D721Med (cell line): ENCODE data around the gene ZNF316.
"Not testable (repeated sequence)": the region's sequence is repeated elsewhere in the genome, so short reads cannot be mapped to it uniquely, and the experiment has no call there.

ENCODE experiments used
- DNase-seq: peaks from one replicate; pipeline ENCODE4 v3.0.0; 2011; ENCODE audit warnings: low spot score; ENCODE audit not compliant: insufficient read length
- FAIRE-seq: peaks from 2 replicates; lab custom pipeline; 2011; peaks lifted over from hg19 to GRCh38; lab: Jason Lieb, UNC
- TF ChIP-seq, protein P1 (sequence below): IDR thresholded peaks from 2 replicates; pipeline ENCODE4 v1.5.1; 2012; ENCODE audit warnings: mild to moderate bottlenecking, control low read depth; ENCODE audit not compliant: insufficient read depth; ENCODE audit errors: missing control alignments

The ZNF316 gene

GRCh38 chr7:6634021-6634420 lies 3.1 kb upstream of the ZNF316 start:
- DNase-seq (no peak), FAIRE-seq (no peak)
- TF ChIP-seq, protein P1, sequence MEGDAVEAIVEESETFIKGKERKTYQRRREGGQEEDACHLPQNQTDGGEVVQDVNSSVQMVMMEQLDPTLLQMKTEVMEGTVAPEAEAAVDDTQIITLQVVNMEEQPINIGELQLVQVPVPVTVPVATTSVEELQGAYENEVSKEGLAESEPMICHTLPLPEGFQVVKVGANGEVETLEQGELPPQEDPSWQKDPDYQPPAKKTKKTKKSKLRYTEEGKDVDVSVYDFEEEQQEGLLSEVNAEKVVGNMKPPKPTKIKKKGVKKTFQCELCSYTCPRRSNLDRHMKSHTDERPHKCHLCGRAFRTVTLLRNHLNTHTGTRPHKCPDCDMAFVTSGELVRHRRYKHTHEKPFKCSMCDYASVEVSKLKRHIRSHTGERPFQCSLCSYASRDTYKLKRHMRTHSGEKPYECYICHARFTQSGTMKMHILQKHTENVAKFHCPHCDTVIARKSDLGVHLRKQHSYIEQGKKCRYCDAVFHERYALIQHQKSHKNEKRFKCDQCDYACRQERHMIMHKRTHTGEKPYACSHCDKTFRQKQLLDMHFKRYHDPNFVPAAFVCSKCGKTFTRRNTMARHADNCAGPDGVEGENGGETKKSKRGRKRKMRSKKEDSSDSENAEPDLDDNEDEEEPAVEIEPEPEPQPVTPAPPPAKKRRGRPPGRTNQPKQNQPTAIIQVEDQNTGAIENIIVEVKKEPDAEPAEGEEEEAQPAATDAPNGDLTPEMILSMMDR: no peak

DNA sequence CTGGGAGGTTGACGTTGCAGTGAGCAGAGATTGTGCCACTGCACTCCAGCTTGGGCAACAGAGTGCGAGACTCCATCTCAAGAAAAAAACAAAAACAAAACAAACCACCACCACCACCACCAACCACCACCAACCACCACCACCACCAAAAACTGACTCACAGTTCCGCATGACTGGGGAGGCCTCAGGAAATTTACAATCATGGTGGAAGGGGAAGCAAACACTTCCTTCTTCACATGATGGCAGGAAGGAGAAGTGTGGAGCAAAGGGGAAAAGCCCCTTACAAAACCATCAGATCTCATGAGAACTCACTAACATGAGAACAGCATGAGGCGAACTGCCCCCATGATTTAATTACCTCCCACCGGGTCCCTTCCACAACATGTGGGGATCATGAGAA lies 2.1 kb upstream of the ZNF316 start:
- DNase-seq, FAIRE-seq: not testable (repeated sequence)

DNA sequence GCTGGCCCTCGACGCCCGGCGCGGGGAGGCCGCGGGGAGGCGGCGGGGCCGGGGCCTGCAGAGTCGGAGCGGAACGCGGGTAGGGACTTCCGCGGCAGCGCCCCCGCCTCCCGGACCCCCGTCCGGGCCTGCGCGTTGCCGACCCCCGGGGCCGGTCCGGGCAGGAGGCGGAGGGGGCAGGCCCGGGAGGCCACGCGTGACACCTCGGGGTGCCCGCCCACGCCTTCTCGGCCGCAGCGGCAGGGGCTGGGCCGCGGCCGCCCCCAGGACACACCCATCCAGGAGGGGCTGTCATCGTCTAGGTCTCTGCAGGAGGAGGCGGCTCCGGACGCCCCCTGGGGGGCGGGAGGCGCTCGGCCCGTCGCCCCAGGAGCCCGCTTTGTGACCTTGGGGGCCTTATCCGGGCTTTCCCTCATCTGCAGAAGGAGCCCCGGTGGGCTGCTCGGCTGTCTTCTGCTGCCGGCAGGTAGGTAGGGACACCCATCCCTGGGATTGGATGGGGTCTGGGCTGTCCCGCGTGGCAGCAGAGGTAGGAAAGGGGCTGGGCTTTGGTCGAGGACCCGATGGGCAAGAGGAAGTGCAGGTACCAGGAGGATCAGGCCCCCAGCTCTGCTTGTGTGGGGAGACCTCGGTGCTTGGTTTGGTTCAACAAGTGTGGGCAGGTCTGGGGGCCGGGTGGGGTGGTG lies 569 bp downstream of the ZNF316 start:
- TF ChIP-seq, protein P1: peak; percentile 19
- peak; percentile 80 for DNase-seq
- FAIRE-seq: no peak

DNA sequence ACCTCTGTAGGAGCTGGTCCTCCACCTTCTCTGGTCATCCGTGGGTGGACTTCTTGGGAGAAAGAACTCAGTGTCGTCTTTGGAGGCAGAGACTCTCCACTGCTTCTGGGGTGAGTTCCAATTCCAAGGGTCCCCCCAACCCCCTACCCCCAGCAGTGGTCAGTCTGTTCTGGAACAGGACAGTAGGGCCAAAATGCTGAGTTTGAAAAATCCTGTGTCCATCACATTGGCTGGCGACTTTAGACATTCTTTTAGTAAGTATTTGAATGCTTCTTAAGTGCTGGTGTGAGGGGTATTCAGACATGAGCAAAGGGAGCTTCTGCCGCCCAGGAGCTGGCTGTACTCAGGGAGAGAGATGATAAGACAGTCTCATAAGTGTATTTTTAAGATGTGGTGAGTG lies 1.9 kb downstream of the ZNF316 start:
- FAIRE-seq (no peak), DNase-seq (no peak)
- TF ChIP-seq, protein P1: no peak

- TF ChIP-seq, protein P1: no peak
- DNase-seq (no peak), FAIRE-seq (no peak)
These were observed 2.5 kb downstream of the ZNF316 start for GRCh38 chr7:6639627-6640026.

- TF ChIP-seq, protein P1: no peak
- no peak for DNase-seq
- FAIRE-seq: no peak
These were observed 3.2 kb downstream of the ZNF316 start for GRCh38 chr7:6640246-6640721.

GRCh38 chr7:6641305-6642035 lies 4.4 kb downstream of the ZNF316 start:
- TF ChIP-seq, protein P1: no peak
- FAIRE-seq (no peak), DNase-seq (no peak)
